Endothelial cell of umbilical vein (primary cell): Measurements from ENCODE around the gene ZNF182. TPM values are rescaled to one million over a fixed set of nuclear protein-coding genes. Genes with fewer than 3 reads are reported as not detected.
"Not testable (repeated sequence)": the region's sequence is repeated elsewhere in the genome, so short reads cannot be mapped to it uniquely, and the experiment has no call there.

Experiments used
- BruUV-seq: library from RNA; stranded (reverse); fragments of 400-500 nt; replicated peaks from 2 replicates; lab custom pipeline; 2021; lab: Mats Ljungman, UMichigan
- CTCF ChIA-PET: fragments of 300-600, 350-600 bp; sonication (Branson Sonifier 250); formaldehyde crosslinking; loops from one replicate; lab custom pipeline; 2021; ENCODE audit warnings: antibody characterized with exemption, inconsistent platforms; lab: Charles Lee
- POLR2A ChIA-PET: fragments of 300-600, 350-600 bp; sonication (Branson Sonifier 250); formaldehyde crosslinking; loops from one replicate; lab custom pipeline; 2021; ENCODE audit warnings: antibody characterized with exemption, inconsistent platforms; lab: Charles Lee
- DNase-seq: peaks from one replicate; pipeline ENCODE4 v3.0.0-alpha.2; 2011; ENCODE audit warnings: low read depth, low spot score
- FAIRE-seq: peaks from 2 replicates; lab custom pipeline; 2011; peaks lifted over from hg19 to GRCh38; lab: Jason Lieb, UNC
- H2AFZ ChIP-seq: 2 replicates; pipeline ENCODE4 v1.6.0; 2012; ENCODE audit warnings: low read depth, low read length, control low read depth, inconsistent platforms
- H3K27ac ChIP-seq: 2 replicates; pipeline ENCODE4 v1.5.1; 2011; ENCODE audit warnings: low read depth, mild to moderate bottlenecking, control low read depth, low read length, moderate library complexity; ENCODE audit not compliant: insufficient read depth
- H3K27me3 ChIP-seq, 2 experiments: 2 replicates each; pipeline versions ENCODE4 v1.6.0 to v1.6.1; 2011; ENCODE audit warnings: low read length in 2 of 2, mixed read lengths in 1 of 2; ENCODE audit not compliant: control insufficient read depth in 2 of 2, insufficient read depth in 2 of 2
- H3K36me3 ChIP-seq, 2 experiments: 2 replicates in 1 of 2; 3 replicates in 1 of 2; pipeline ENCODE4 v1.5.1; 2011; ENCODE audit warnings: low read length in 2 of 2, mild to moderate bottlenecking in 1 of 2, moderate library complexity in 1 of 2; ENCODE audit not compliant: control insufficient read depth in 2 of 2, insufficient read depth in 2 of 2; ENCODE audit errors: extremely low read depth in 1 of 2
- H3K4me1 ChIP-seq: 3 replicates; pipeline ENCODE4 v1.5.1; 2011; ENCODE audit warnings: mild to moderate bottlenecking, low read length; ENCODE audit not compliant: control insufficient read depth, insufficient read depth; ENCODE audit errors: extremely low read depth
- H3K4me2 ChIP-seq: 2 replicates; pipeline ENCODE4 v1.6.1; 2011; ENCODE audit warnings: low read length, control low read depth, mixed read lengths; ENCODE audit not compliant: insufficient read depth
- H3K4me3 ChIP-seq, 3 experiments: fragments of 200-600 bp in 1 of 3; sonication (generic), shearing (Covaris generic) in 1 of 3; replicated peaks in 1 of 3; 2 replicates each; pipeline ENCODE4 v1.5.1; 2011 to 2016; ENCODE audit warnings: control low read depth in 3 of 3, low read length in 3 of 3, mild to moderate bottlenecking in 2 of 3, inconsistent platforms in 1 of 3, low read depth in 1 of 3, moderate library complexity in 1 of 3; ENCODE audit not compliant: insufficient read depth in 1 of 3
- H3K79me2 ChIP-seq: 2 replicates; pipeline ENCODE4 v1.6.0; 2012; ENCODE audit warnings: low read length, inconsistent platforms; ENCODE audit not compliant: control insufficient read depth, insufficient read depth
- H3K9ac ChIP-seq: replicated peaks from 2 replicates; pipeline ENCODE3; 2011; ENCODE audit warnings: low read length, control low read depth; ENCODE audit not compliant: insufficient read depth; ENCODE audit errors: extremely low read depth
- H3K9me1 ChIP-seq: replicated peaks from 3 replicates; pipeline ENCODE4 v1.6.0; 2011; ENCODE audit warnings: mild to moderate bottlenecking, low read length; ENCODE audit not compliant: control insufficient read depth, insufficient read depth; ENCODE audit errors: extremely low read depth
- H3K9me3 ChIP-seq: replicated peaks from 2 replicates; pipeline ENCODE4 v1.5.1; 2012; ENCODE audit warnings: low read length, inconsistent platforms; ENCODE audit not compliant: control insufficient read depth, insufficient read depth
- H4K20me1 ChIP-seq: replicated peaks from 2 replicates; pipeline ENCODE3; 2011; ENCODE audit warnings: mild to moderate bottlenecking, low read length; ENCODE audit not compliant: control insufficient read depth, insufficient read depth; ENCODE audit errors: extremely low read depth
- EZH2 ChIP-seq: IDR thresholded peaks from 2 replicates; pipeline ENCODE4 v1.6.1; 2012; ENCODE audit warnings: borderline replicate concordance, low read depth, mild to moderate bottlenecking, moderate library complexity, low read length, inconsistent platforms; ENCODE audit not compliant: severe bottlenecking
- FOS ChIP-seq: IDR thresholded peaks from 2 replicates; pipeline ENCODE4 v1.6.1; 2011; ENCODE audit warnings: mild to moderate bottlenecking, low read length, moderate library complexity, borderline replicate concordance; ENCODE audit not compliant: insufficient read depth
- GATA2 ChIP-seq: IDR thresholded peaks from 2 replicates; pipeline ENCODE4 v1.7.0; 2011; ENCODE audit warnings: low read depth, mild to moderate bottlenecking, moderate library complexity, mixed read lengths, low read length; ENCODE audit not compliant: insufficient read length, insufficient read depth
- JUN ChIP-seq: IDR thresholded peaks from 2 replicates; pipeline ENCODE4 v1.6.1; 2011; ENCODE audit warnings: borderline replicate concordance, low read depth; ENCODE audit not compliant: insufficient read length, insufficient read depth
- POLR2AphosphoS5 ChIP-seq: IDR thresholded peaks from 2 replicates; pipeline ENCODE4 v1.6.1; 2012; ENCODE audit warnings: low read depth, mild to moderate bottlenecking, control low read depth, low read length, moderate library complexity; ENCODE audit not compliant: insufficient read depth
- dilution Hi-C: fragments of 300-500 bp; cut with MboI; formaldehyde crosslinking; loops from one replicate; pipeline ENCODE4 v1.15.0; 2019; ENCODE audit warnings: low sequenced_read_pairs; ENCODE audit not compliant: extremely low pct_ligation_motif_present
- intact Hi-C: fragments of 100-400 bp; cut with micrococcal nuclease; formaldehyde crosslinking; loops from one replicate; pipeline ENCODE4 v1.10.0; 2022
- polyA plus RNA-seq, 4 experiments: library from polyadenylated mRNA; depleted of rRNA in 3 of 4; stranded (reverse) in 3 of 4; unstranded in 1 of 4; fragments of >200 nt; gene quantifications; 2 replicates each; pipeline versions ENCODE4 v1.2.1 to v1.2.3, GENCODE V29; 2011 to 2012; ENCODE audit warnings: missing spikeins in 1 of 4
- total RNA-seq: library from RNA; stranded (reverse); gene quantifications from 2 replicates; pipeline ENCODE4 v1.2.3, GENCODE V29; 2021

ZNF182 gene
- total and polyA plus RNA-seq, 2 donors (not counting 3 experiments of a cell fraction or from before 2014, with no cell fraction given), result 0.90 to 3.9 TPM

- ChIA-PET CTCF (interaction anchor here (1.1 to 1.9 kb wide), 5 partner anchors 171 to 531 kb away, joined by 3 to 11 read pairs (median 5); no protein-coding TSS in a partner anchor), POLR2A (no interaction called here)
- TF ChIP-seq FOS, result no peak
- TF ChIP-seq EZH2, result no peak
- TF ChIP-seq GATA2, result no peak
- TF ChIP-seq JUN, result no peak
- TF ChIP-seq POLR2AphosphoS5, result no peak
- H3K36me3 ChIP-seq, result no peaks in the 10 kb centered on the region
- no peaks in the 10 kb centered on the region for H3K9me1 ChIP-seq
- H3K27ac ChIP-seq, result no peak overlapping the region
- no peak overlapping the region for H2AFZ ChIP-seq
- BruUV-seq, result no TSS peak
- DNase-seq (no peak), FAIRE-seq (no peak)
- H3K9ac ChIP-seq, result no peak overlapping the region
- H3K27me3 ChIP-seq, result no peaks in the 10 kb centered on the region
- intact Hi-C loops, result no loop called here
- dilution Hi-C loops, result no loop called here
- no peak overlapping the region for H3K4me3 ChIP-seq
- no peaks in the 10 kb centered on the region for H3K79me2 ChIP-seq
- H4K20me1 ChIP-seq, result no peaks in the 10 kb centered on the region
- no peak overlapping the region for H3K4me2 ChIP-seq
- no peaks in the 10 kb centered on the region for H3K4me1 ChIP-seq
- no peaks in the 10 kb centered on the region for H3K9me3 ChIP-seq
Observed at GRCh38 chrX:48028091-48028490, 24.3 kb upstream of the ZNF182 start.

- dilution Hi-C loops, H3K27ac ChIP-seq, H3K27me3 ChIP-seq, H3K4me1 ChIP-seq, BruUV-seq, DNase-seq, H2AFZ ChIP-seq, H3K36me3 ChIP-seq, H3K4me3 ChIP-seq, H3K9me3 ChIP-seq, H3K9me1 ChIP-seq, H3K9ac ChIP-seq, POLR2A ChIA-PET, H3K4me2 ChIP-seq, H3K79me2 ChIP-seq, H4K20me1 ChIP-seq: not testable (repeated sequence)
- peak; percentile 55 for FAIRE-seq
- intact Hi-C loops, result loop anchor here (2.0 kb wide), 2 partner anchors 377 to 835 kb away; partner anchors contain the start of genes ELK1 and UBA1
- CTCF ChIA-PET, result interaction anchor here (0.5 to 1.9 kb wide), 10 partner anchors 171 to 530 kb away, joined by 3 to 15 read pairs (median 4); no protein-coding TSS in a partner anchor
Observed at GRCh38 chrX:48027545-48027944, 23.8 kb upstream of the ZNF182 start.
